Sigmoid colon (tissue), 7 donors: ENCODE results near the gene TGFBI. TPM values are rescaled to one million over a fixed set of nuclear protein-coding genes. Genes with fewer than 3 reads are reported as not detected.

Experiments
- DNase-seq: peaks from one replicate; pipeline ENCODE4 v3.0.0-alpha.2; 2019
- H3K27ac ChIP-seq, 4 donors: fragments of 200-600 bp; sonication (generic); one replicate each; pipeline ENCODE4 v1.5.1; 2016 to 2019; ENCODE audit warnings: mild to moderate bottlenecking in 1 of 4
- H3K27me3 ChIP-seq, 3 donors: fragments of 200-600 bp; sonication (generic); one replicate each; pipeline ENCODE4 v1.5.1; 2019; ENCODE audit warnings: mild to moderate bottlenecking in 1 of 3
- H3K36me3 ChIP-seq, 4 donors: fragments of 200-600 bp; sonication (generic); one replicate each; pipeline ENCODE4 v1.5.1; 2016 to 2019
- H3K4me1 ChIP-seq, 4 donors: fragments of 200-600 bp; sonication (generic); one replicate each; pipeline ENCODE4 v1.5.1; 2017 to 2019
- H3K4me3 ChIP-seq, 4 donors: fragments of 200-600 bp; sonication (generic); one replicate each; pipeline ENCODE4 v1.5.1; 2017 to 2019; ENCODE audit warnings: mild to moderate bottlenecking in 2 of 4, moderate library complexity in 1 of 4
- H3K9me3 ChIP-seq, 4 donors: fragments of 200-600 bp in 3 of 4; sonication (generic) in 3 of 4; one replicate each; pipeline versions ENCODE4 v1.5.1 to v1.6.1; 2013 to 2019
- CTCF ChIP-seq, 4 experiments: fragments of 450-650 bp in 3 of 4; fragments of 200-600 bp in 1 of 4; IDR thresholded peaks; one replicate each; pipeline ENCODE4 v1.5.1; 2016 to 2019; ENCODE audit warnings: antibody characterized with exemption in 4 of 4, mild to moderate bottlenecking in 3 of 4, moderate library complexity in 2 of 4
- EP300 ChIP-seq, 4 donors: sonication (generic); formaldehyde crosslinking; IDR thresholded peaks; one replicate each; pipeline ENCODE4 v1.6.1; 2017; ENCODE audit warnings: antibody characterized with exemption in 4 of 4
- POLR2A ChIP-seq, 2 donors: fragments of 450-650 bp; IDR thresholded peaks; one replicate each; pipeline ENCODE4 v1.6.1; 2016; ENCODE audit warnings: antibody characterized with exemption in 2 of 2, mild to moderate bottlenecking in 2 of 2, moderate library complexity in 2 of 2
- POLR2AphosphoS5 ChIP-seq, 4 donors: sonication (generic); formaldehyde crosslinking; IDR thresholded peaks; one replicate each; pipeline ENCODE4 v1.6.1; 2017; ENCODE audit warnings: antibody characterized with exemption in 4 of 4
- WGBS, 2 donors: extraction: QIAGEN DNeasy Blood & Tissue Kit; methylation state at CpG; one replicate each; pipeline ENCODE4 v1.1.7; 2013; 5-methylcytosine and 5-hydroxymethylcytosine counted together
- intact Hi-C: fragments of 100-400 bp; cut with DNase I; formaldehyde crosslinking; loops from one replicate; pipeline ENCODE4 v1.15.1; 2023
- polyA plus RNA-seq, 3 donors: library from polyadenylated mRNA; stranded (reverse); fragments of 200-250 nt; gene quantifications; one replicate each; pipeline ENCODE4 v1.2.3, GENCODE V29; 2013
- total RNA-seq, 4 donors: library from RNA; depleted of rRNA; stranded (reverse); fragments of >200 nt; gene quantifications; one replicate each; pipeline ENCODE4 v1.1.0, GENCODE V29; 2016
- donor health status: healthy with polysubstance abuse.
- donor health status: Bipolar disorder and iron deficiency.
- donor health status: healthy.

The TGFBI gene
- total and polyA plus RNA-seq, 7 donors = 48.6 to 178 (median 67.4) TPM

GRCh38 chr5:136046246-136046645, 17.5 kb downstream of the TGFBI start:
- no peak overlapping the region for H3K27ac ChIP-seq
- 86 to 91% methylated on average over 12 of the region's 12 CpGs for WGBS, 2 donors
- H3K4me1 ChIP-seq = peaks cover 0 to 6% (median under 1%) of the 10 kb centered on the region in 4 donors
- no peaks in the 10 kb centered on the region for H3K27me3 ChIP-seq
- DNase-seq = peak; percentile 61
- intact Hi-C loops = no loop called here
- peaks cover 0 to 46% (median 27%) of the 10 kb centered on the region in 4 donors for H3K36me3 ChIP-seq
- no peaks in the 10 kb centered on the region for H3K9me3 ChIP-seq
- TF ChIP-seq POLR2AphosphoS5 (IDR thresholded peaks at IDR 0.05) (no peak), CTCF (IDR thresholded peaks at IDR 0.05) (no peak), POLR2A (IDR thresholded peaks at IDR 0.05) (no peak), EP300 (IDR thresholded peaks at IDR 0.05) (no peak)
- no peak overlapping the region for H3K4me3 ChIP-seq

GRCh38 chr5:136047858-136048257, 19.1 kb downstream of the TGFBI start:
- WGBS, 2 donors = 69 to 92% methylated on average over 8 of the region's 8 CpGs
- intact Hi-C loops = no loop called here
- peak; percentile 78 for DNase-seq
- no peak overlapping the region for H3K4me3 ChIP-seq
- TF ChIP-seq POLR2AphosphoS5 (IDR thresholded peaks at IDR 0.05) = peak in 1 of 4 donors; percentile 37
- TF ChIP-seq CTCF (IDR thresholded peaks at IDR 0.05) = no peak
- no peak for TF ChIP-seq POLR2A (IDR thresholded peaks at IDR 0.05)
- TF ChIP-seq EP300 (IDR thresholded peaks at IDR 0.05) = no peak
- peaks cover 0 to 7% (median 0%) of the 10 kb centered on the region in 4 donors for H3K4me1 ChIP-seq
- no peaks in the 10 kb centered on the region for H3K9me3 ChIP-seq
- no peaks in the 10 kb centered on the region for H3K27me3 ChIP-seq
- H3K27ac ChIP-seq = peak overlapping the region in 1 of 4 donors; percentile 29
- H3K36me3 ChIP-seq = peaks cover 0 to 46% (median 27%) of the 10 kb centered on the region in 4 donors

- intact Hi-C loops = no loop called here
- H3K4me3 ChIP-seq = no peak overlapping the region
- no peak for DNase-seq
- no peaks in the 10 kb centered on the region for H3K9me3 ChIP-seq
- 94 to 95% methylated on average over 6 of the region's 6 CpGs for WGBS, 2 donors
- H3K36me3 ChIP-seq = peaks cover 0 to 50% (median 26%) of the 10 kb centered on the region in 4 donors
- H3K27ac ChIP-seq = no peak overlapping the region
- TF ChIP-seq CTCF (IDR thresholded peaks at IDR 0.05) (no peak), POLR2A (IDR thresholded peaks at IDR 0.05) (no peak), POLR2AphosphoS5 (IDR thresholded peaks at IDR 0.05) (no peak), EP300 (IDR thresholded peaks at IDR 0.05) (no peak)
- H3K4me1 ChIP-seq = peaks cover 0 to 18% (median 4%) of the 10 kb centered on the region in 4 donors
- no peaks in the 10 kb centered on the region for H3K27me3 ChIP-seq
Measured at GRCh38 chr5:136048966-136049365, 20.2 kb downstream of the TGFBI start.

- no peak for DNase-seq
- TF ChIP-seq POLR2AphosphoS5 (IDR thresholded peaks at IDR 0.05) = no peak
- TF ChIP-seq POLR2A (IDR thresholded peaks at IDR 0.05) = no peak
- no peak for TF ChIP-seq EP300 (IDR thresholded peaks at IDR 0.05)
- no peak for TF ChIP-seq CTCF (IDR thresholded peaks at IDR 0.05)
- H3K27ac ChIP-seq = no peak overlapping the region
- no peak overlapping the region for H3K4me3 ChIP-seq
- H3K27me3 ChIP-seq = no peaks in the 10 kb centered on the region
- 88 to 91% methylated on average over 12 of the region's 12 CpGs for WGBS, 2 donors
- peaks cover 0 to 44% (median 25%) of the 10 kb centered on the region in 4 donors for H3K4me1 ChIP-seq
- intact Hi-C loops = no loop called here
- H3K9me3 ChIP-seq = no peaks in the 10 kb centered on the region
- peaks cover 0 to 41% (median 23%) of the 10 kb centered on the region in 4 donors for H3K36me3 ChIP-seq
Measured at GRCh38 chr5:136051486-136052220, 22.9 kb downstream of the TGFBI start.
